Hematopoietic multipotent progenitor cell treated with erythropoietin and hydrocortisone succinate and interleukin-3 and kit ligand, for 6 days (in vitro differentiated cells): ENCODE results near the gene SPATA12.
A peak's percentile ranks its signal among the peaks of the same experiment; 100 is the strongest.

Experiments
- DNase-seq: peaks from one replicate; pipeline ENCODE4 v3.0.0-alpha.2; 2015

The SPATA12 gene, protein sequence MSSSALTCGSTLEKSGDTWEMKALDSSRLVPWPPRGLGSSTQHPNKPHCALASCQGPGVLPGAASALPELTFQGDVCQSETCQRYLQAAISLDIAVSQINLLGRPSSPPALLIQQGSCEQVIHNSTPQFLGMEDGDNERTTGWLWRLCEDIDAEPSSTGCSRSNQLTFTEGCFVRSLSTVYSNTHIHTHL

DNA sequence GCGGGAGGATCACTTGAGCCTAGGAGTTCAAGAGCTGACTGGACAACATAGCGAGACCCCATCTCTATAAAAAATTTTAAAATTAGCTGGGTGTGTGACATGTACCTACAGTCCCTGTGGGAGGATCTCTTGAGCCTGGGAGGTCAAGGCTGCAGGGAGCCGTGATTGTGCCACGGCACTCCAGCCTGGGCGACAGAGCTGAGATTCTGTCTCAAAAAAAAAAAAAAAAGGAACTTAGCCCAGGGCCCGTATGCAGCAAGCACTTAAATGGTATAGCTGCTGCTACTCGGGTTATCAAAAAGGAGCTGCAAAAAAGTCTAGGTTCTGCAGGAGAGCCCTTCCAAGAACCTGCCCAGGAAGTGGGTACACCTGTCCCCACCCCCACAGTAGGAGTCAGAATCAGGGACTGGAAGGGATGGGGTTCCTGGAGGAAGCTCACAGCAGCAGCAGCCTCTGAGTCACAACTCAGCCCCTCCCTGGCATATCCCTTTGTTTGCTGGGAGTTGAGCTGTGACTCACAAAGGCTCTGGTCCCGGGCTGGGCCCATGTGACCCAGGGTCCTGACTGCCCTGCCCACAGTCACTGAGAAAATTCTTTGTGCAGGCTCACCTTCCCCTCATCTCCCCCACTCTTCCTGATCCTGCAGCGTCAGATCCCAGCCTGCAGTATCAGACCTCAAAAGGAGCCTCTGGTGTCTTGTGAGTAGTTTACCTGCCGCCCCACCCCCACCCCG is at the start of gene SPATA12:
Gene SPATA12, plus strand, starts transcription at position 576 of the 733 bp plus-strand sequence. CDS start 13,031 bp downstream, outside the sequence.
- DNase-seq, result peak; percentile 46

DNA sequence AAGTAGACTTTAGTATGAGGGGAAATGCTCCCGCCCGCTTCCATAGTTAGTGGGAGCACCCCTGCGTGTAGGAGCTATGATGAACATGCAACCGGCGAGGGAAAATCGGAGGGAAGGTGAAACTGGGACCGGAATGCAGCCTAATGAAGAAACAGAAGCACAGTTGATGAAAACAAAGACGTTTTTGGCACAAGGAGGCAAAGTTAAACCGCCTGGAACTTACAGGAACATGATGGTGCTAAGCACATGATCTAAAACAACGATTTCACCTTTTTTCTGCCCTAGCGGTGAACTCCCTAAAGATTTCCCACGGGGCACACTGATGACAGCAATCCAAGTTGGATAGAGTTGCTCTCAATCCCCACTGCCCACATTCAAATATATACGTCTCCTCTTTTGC is 49.4 kb upstream of the SPATA12 start:
- DNase-seq, result no peak

DNA sequence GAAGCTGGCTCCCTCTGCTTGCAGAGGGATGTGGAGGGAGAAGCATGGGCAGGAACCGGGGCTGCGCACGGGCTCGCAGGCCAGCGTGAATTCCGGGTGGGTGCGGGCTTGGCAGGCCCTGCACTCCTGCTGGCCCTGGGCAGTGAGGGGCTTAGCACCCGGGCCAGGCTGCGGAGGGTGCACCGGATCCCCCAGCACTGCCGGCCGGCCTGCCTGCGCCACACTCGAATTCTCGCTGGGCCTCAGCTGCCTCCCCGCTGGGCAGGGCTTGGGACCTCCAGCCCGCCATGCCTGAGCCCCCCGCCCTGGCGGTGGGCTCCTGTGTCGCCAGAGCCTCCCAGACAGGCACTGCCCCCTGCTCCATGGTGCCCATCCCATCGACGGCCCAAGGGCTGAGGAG is 47.6 kb upstream of the SPATA12 start:
- no peak for DNase-seq

DNA sequence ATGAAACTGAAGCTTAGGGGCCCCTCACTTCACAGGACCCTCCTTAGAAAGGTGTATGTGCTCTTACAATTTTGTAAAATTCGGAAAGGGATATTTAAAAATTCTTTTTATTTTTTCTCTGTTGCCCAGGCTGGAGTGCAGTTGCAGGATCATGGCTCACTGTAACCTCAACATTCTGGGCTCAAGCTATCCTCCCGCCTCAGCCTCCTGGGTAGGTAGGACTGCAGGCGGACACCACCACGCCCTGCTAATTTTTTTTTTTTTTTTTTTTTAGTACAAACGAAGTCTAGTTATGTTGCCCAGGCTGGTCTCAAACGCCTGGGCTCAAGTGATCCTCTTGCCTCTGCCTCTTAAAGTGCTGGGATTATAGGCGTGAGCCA is 45.1 kb upstream of the SPATA12 start:
- DNase-seq, result no peak

DNA sequence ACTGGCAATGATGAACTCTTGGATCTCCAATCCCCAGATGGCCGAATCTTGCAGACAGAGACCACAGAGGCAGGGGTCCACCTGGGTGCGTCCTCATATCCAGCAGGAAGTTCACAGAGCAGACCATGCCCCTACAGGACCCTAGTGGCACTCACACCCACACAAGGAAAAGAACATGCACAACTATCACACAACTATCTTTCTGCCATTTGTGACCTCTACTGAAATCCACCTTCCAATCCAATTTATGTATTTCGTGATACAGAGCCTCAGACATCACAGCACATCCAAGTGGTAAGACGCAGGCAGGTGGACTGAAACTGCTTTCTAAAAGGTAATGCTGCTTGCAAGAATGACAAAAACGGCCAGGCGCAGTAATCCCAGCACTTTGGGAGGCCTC is 44.6 kb upstream of the SPATA12 start:
- no peak for DNase-seq

DNA sequence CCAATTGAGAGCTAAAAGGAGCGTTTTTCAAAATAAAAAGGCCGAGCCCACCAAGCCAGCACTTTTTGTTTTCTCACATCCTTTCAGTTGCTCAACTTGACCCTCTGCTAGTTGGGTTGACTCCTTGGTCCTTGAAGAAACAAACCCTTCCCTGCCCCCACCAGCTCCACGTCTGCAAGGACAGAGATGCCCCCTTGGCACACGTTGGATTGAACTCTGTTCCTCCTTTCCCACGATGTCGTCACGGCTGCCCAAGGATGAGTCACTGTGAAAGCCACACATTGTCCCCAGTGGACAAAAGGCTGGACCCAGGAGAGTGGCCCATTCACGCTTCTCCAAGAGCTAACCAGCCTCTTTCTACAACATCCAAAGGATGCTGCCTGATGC is 43.0 kb upstream of the SPATA12 start:
- DNase-seq, result no peak

DNA sequence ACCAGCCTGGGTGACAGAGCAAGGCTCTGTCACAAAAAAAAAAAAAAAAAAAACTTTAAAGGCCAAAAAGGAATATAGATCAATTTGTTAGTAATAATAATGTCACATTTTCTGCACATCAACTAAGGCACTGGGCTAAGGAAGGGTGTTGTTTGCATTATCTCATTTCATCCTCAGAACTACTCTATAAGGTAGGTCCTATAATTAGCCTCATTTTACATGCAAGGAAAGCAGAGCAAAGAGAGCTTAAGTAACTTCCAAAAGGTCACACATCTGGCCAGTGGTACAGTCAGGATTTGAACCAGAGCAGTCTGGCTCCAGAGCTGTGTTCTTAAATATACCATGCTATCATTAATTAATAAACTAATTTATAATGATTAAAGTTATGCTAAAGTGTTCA is 42.2 kb upstream of the SPATA12 start:
- no peak for DNase-seq

DNA sequence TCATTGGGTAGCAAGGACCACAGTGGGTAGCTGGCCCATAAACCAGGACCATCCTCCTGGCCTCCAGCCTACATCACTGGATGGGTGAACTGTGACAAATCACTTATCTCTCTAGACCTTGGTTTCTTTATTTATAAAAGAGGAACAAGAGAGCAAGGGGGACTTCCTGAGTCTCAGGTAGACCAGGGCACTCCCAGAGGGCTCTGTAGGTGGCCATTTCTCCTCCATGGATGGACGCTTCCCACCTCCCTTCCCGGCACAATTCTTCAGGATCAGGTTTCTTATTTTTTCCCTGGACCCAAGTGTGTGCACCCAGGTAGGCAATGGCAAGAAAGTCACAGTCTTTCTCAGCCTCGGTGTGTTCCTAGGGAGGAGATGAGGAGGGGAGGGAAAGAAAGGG is 41.4 kb upstream of the SPATA12 start:
- DNase-seq, result no peak

DNA sequence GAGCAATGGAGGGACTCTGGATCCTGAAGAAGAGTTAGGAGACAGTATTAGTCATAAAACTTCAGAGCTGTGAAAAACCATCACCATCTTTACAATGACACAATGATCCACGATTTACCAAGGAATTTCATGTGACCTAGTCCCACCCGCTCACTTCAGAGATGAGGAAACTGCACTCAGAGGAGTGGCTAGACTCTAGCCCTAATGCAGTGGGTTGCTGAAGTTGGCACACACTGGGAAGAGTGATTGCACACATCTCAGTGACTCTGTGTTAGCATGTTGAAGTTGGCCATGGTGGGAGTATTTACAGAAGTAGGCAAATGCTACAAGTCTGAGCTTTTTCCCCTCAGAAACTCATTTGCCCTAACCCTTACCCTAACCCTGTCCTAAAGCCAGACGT is 35.2 kb upstream of the SPATA12 start:
- no peak for DNase-seq

DNA sequence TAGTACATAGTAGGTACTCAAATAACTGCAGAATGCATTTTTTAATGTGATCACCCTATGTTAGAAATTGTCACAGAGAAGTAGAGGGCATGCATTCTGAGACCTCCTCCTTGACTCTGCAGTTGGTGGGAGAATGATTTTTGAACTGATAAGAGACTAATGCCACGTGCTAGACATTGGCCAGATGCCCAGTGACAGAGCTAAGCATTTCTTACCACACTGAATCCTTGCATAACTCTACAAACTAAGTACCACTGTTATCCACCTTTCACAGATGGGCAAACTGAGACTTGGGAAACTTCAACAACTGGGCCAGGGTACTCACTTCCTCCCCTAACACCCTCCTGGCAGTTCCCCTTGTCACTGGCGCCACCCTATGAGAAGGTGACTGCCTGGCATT is 33.5 kb upstream of the SPATA12 start:
- peak; percentile 85 for DNase-seq

DNA sequence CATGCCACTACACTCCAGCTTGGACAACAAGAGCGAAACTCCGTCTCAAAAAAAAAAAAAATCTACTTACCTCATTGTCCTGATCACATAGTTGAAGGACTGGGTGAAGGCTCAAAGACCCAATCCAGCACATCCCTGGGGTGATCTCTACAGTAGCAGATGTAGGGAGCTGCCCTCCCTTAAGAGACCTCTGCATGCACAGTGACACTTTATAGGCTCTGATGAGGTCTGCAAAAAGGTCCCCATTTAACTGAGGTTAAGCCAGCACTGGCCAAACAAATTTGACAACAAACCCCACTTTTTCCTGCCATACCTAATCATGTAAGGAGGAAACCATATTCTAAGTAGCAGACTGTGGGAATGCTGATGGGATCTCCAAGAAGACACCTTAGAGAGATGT is 31.1 kb upstream of the SPATA12 start:
- no peak for DNase-seq

DNA sequence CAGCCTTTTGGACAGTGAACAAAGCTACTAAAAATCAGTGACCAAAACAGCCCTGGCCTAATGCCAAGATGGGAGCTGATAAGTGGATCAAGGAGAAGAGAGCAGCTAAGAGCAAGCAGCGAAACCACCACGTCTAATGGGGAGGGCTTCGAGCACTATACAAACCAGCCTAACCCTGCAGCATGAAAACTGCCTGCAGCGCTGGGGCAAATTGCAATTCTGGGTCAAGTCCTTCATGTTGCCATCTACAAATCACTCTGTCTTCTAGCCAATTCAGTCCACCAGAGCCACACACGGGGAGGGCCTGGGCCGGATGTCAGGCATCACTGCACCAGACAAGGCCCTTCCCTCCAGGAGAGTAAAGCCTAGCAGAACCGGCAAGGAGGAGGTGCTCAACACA is 30.5 kb upstream of the SPATA12 start:
- no peak for DNase-seq

DNA sequence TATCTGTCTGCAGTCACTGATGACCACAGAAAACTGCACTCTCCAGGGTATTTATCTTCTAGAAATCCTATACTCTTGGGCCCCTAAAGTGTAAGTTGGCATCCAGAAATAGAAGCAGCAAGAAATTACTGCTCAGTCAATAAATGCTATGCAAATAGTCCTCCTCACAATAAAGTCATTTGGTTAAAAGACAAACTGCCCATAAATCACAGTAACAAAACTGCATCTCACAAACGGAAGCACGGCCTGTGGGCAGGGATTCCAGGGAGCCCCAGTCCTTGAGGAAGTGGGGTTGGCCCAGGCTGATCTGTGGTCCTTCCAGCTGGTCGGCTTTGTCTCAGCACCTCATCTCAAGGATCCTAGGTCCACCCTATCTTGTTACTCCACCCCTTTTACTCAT is 29.7 kb upstream of the SPATA12 start:
- no peak for DNase-seq

DNA sequence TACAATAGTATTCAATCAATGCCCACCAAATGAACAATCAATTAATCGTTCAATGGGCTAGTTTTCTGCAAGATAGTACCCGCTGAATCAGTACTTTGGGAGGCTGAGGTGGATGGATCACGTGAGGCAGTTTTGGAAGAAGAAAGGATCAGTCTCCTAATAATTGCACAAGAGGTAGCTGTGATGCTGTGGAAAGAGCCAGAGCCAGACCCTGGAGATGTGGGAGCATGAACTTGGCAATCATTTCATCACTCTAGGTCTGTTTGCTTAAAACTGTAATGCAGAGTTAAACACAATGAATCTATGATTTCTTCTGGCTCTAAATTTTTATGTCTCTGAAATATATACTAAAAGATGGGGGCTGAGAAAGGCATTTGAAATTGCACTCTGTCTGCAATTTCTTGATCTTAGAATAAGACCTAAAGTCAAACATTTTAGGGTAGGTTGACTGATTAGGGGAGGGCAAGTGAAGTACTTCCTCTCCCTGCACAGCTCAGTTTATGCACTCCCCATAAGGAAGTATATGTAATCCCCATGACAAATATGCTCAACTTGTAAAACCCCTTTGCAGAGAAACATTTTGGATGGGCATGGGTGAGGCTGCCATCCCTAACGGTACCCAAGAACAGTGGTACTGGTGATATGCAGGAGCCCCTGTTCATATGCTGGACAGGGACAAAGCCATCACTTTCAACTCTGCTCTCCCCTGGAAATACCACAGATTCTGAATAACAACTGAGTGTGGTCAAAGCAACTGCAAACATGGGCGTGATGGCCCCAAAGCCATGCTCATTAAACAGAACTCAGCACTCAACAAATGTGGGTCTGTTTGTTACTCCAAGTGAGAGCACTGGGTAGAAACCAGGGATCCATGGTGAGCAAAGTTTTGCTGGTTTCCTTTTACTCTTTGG is 28.6 kb upstream of the SPATA12 start:
- DNase-seq, result peak; percentile 20

DNA sequence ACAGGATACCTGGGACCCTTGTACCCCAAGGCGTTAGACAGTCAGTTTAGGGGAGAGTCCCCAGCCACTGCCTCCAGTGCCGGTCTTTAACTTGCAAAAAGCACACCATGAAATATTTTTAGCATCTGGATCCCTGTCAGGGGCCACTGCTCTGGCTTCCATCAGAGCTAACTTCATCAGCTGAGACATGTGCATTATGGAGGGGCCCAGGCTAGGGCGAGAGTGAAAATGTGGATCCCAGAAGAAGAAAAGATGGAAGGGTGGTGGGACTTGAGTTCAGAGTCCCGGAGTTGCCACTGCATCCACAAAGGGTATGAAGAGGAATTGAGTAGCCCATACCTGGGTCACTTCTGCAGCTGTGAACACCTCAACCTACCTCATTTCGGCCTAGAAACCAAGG is 23.5 kb upstream of the SPATA12 start:
- DNase-seq, result no peak

DNA sequence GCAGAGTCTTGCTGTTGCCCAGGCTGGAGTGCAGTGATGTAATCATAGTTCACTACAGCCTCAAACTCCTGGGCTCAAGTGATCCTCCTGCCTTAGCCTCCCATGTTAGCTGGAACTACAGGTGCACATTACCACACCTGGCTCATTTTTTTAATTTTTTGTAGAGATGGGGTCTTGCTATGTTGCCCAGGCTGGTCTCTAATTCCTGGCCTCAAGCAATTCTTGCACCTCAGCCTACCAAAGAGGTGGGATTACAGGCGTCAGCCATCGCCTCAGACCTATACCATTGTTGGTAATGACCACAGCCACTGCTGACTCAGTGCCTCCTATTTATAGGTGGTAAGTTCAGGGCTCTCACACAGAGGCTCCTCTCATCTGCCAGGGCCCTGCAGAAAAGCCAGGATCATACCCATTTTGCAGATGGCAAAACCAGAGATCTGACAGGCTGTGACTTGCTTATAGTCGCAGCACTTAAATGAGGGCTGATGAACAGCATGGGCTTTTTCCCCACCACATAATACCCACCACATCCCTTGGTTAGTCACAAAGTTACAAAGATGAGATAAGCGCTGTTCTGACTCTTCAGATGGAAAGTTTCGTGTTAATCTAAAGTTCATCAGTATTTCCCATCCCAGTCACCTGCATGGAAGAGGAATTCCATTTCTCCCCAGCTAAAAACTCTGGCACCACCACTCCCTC is 21.8 kb upstream of the SPATA12 start:
- DNase-seq, result no peak

DNA sequence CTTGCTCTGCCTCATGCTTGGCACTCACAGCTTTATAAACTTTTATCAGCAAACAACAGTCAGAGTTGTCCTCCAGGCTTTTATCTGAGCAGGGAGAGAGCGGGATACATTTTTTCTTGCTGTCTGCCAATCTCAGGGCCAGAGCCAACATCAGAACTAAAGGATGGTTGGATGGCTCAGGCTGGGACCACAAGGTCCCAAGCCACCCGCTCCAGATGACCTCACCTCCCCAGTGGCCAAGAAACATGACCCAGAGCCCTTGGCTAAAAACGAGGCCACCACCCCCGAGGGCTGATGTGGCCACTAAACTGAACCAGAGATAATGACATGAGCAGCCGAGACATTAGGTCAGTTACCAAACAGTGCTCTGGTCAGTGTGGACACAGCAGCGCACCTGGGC is 18.8 kb upstream of the SPATA12 start:
- DNase-seq, result no peak

DNA sequence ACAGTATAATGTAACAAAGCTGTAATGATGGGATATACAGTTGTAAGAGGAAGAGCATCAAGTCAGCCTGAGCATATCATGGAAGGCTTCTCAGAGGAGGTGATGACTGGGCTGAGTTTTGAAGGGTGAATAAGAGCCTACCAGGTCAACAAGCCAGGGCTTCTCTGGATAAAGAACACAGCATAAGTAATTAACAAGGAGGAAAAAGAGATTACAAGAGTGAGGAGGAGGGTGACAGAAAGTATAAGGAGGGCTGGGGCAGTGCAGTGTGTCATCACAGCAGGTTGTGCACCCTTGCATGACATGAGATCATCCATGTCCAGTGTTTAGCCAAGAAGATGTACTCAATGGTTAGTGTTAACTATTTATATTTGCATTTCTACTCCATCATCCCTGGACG is 16.9 kb upstream of the SPATA12 start:
- no peak for DNase-seq

DNA sequence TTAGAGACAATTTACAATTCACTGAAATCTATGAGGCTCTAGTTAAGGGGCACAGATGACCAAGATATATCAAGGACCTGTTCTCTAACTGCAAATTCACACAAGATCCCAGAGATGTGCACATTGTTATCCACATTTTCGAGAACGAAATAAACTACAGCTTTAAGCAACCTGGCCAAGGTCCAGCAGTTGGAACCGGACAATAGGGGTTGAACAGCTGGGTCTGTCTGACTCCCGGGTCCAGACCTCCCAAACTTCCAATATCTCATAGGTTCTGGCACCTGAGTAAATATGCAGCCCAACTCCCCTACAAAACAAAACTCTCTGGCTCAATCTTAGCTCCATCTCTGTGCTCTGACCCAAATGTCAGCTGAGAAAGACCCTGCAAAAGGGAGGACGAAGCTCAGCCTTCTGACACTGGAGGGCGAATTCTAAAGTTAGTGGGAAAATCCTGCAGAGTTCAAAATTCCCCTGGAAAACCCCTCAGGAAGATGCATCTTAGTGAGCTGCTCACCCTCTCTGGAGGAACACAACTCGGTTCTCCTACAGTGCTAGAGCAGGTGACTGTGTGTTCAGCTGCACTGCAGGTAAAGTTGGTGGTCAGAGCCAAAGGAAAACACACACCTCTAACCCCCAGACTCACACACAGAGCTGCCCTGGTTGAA is 14.2 kb upstream of the SPATA12 start:
- DNase-seq, result no peak

DNA sequence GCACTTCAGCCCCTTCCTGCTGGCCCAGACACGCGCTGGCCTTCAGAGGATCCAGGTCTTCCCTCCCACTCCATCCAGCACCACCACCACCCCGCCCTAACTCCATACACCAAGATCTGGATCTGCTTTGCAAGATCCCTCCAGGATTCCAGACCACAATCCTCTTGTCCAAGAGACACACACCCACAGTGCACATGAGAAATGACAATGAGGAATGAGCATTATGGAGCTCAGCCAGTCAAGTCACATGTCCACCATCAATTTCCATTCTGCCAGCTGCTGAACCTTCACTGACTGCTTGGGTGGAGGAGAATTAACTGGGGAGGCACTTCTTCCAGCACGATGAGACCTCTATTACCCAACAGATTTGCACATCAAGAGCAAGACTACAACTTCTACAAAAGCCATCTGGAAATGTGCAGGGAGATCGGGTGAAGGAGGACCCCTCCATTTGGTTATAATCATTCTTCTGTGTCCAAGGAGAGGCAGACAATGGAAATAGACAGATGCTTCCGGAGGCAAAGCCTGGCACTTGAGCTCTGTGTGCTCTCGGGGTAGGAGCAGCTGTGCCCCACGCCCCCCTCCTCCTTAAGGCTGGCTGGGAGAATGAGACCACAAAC is 12.3 kb upstream of the SPATA12 start:
- peak; percentile 26 for DNase-seq

DNA sequence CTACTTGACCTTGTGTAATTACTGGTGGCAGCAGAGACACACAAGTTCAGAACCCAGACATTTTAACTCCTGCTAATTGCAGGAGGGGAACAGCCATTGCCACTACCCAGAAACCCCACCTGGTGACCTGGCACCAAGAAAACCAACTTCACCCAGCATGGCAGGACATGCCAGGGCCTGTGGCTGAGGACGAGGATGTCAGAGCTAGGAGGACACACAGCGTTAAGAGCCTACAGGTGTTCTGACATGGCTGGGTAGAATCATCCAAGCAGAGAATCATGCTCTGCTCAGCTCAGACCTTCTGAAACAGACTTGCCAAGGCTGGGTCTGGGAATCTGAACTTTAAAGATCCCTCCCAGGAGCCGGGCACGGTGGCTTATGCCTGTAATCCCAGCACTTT is 11.7 kb upstream of the SPATA12 start:
- DNase-seq, result no peak

DNA sequence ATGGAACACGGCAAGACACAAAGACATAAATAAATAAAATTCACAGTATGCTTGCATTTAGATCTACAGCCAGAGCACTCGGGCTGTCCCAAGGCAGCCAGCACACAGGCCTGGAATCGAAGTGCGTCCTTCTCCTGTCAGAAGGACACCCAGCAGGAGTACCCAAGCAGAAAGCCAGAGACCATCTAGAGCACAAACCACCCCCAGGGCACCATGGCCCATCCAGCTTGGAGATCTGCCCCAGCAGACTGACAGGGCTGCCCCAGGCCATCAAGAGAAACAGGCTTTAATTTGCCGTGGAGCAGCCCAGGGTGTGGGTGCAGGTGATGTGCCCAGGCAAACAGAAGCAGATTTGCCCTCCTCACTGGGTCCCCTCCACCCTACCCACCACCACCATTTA is 7.8 kb upstream of the SPATA12 start:
- no peak for DNase-seq
